ENCODE measurements around the gene FXYD2.

DNA sequence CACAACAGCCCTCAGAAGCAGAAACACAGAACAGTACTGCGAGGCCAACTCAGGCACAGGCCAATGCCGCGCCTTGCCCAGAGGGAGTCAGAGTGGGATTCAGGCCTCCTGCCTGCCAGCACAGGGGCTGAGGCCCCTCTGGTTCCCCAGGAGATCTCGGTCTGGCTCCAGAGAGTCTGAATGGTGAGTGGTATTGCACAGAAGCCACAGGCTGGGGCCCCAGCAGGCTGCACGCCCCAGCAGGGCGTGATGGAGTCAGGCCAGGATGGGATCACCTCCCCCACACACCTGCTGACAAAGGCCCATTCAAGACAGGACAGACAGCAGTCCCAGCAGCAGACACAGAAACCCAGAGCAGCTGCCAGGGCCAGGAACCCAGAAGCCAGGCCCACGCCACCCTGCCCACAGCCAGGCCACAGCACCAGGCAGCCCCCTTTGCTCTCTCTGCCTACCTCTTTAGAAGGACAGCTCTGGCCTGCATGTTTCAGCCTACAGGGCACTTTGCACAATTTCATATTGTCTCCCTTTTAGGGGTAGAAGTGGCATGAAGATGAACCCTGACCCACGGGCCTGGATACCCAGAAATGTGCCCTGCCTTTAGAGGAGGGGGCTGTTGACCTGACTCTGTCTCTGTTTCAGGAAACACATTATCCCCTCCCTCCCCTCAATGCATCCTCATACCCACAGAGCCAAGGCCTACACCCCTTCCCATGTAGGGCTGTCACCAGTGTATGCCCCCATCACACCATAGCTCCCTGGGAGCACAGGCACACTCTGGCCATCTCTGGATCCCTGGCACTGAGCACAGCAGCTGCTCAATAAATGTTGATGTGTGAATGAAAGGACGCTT is 45.8 kb upstream of the FXYD2 start:
- TF ChIP-seq CEBPB (IDR thresholded peaks at IDR 0.05; ENCODE audit: low read depth, low read length) (no peak), POLR2A (IDR thresholded peaks at IDR 0.05; ENCODE audit: low read depth, low read length) (no peak), MAFK (IDR thresholded peaks at IDR 0.05; ENCODE audit: low read depth, low read length) (no peak), MXI1 (IDR thresholded peaks at IDR 0.05; ENCODE audit: borderline replicate concordance, low read depth, low read length) (no peak), RCOR1 (IDR thresholded peaks at IDR 0.05; ENCODE audit: insufficient replicate concordance, low read length) (no peak), RAD21 (IDR thresholded peaks at IDR 0.05; ENCODE audit: low read length) (no peak)
- TF ChIP-seq, protein P1, sequence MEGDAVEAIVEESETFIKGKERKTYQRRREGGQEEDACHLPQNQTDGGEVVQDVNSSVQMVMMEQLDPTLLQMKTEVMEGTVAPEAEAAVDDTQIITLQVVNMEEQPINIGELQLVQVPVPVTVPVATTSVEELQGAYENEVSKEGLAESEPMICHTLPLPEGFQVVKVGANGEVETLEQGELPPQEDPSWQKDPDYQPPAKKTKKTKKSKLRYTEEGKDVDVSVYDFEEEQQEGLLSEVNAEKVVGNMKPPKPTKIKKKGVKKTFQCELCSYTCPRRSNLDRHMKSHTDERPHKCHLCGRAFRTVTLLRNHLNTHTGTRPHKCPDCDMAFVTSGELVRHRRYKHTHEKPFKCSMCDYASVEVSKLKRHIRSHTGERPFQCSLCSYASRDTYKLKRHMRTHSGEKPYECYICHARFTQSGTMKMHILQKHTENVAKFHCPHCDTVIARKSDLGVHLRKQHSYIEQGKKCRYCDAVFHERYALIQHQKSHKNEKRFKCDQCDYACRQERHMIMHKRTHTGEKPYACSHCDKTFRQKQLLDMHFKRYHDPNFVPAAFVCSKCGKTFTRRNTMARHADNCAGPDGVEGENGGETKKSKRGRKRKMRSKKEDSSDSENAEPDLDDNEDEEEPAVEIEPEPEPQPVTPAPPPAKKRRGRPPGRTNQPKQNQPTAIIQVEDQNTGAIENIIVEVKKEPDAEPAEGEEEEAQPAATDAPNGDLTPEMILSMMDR (conservative IDR thresholded peaks at IDR 0.05; ENCODE audit: low read depth, low read length) = no peak

Measured in IMR-90 (cell line).